ENCODE results near the gene PDE4D. TPM values are rescaled to one million over a fixed set of nuclear protein-coding genes. Genes with fewer than 3 reads are reported as not detected.

PDE4D gene
- total RNA-seq, 4 donors from 2014 or later, result 6.0 to 36.2 (median 10.0) TPM

- no peak overlapping the region for H3K27ac ChIP-seq
- H3K36me3 ChIP-seq, result no peaks in the 10 kb centered on the region
- no peaks in the 10 kb centered on the region for H3K27me3 ChIP-seq
- no peak for DNase-seq
- no peak overlapping the region for H3K4me3 ChIP-seq
- no peaks in the 10 kb centered on the region for H3K9me3 ChIP-seq
- intact Hi-C loops (cut with DNase I), result no loop called here
- 79 to 81% methylated on average over 2 of the region's 2 CpGs for WGBS, 2 donors
- TF ChIP-seq CTCF (IDR thresholded peaks at IDR 0.05), result no peak
- no peak for TF ChIP-seq POLR2A (IDR thresholded peaks at IDR 0.05)
- no peaks in the 10 kb centered on the region for H3K4me1 ChIP-seq
These were observed 265.3 kb downstream of the PDE4D start for GRCh38 chr5:59628062-59628828.

GRCh38 chr5:59624898-59625297 is 268.6 kb downstream of the PDE4D start:
- Histone ChIP-seq H3K27me3 (no peaks in the 10 kb centered on the region), H3K36me3 (no peaks in the 10 kb centered on the region), H3K27ac (no peak overlapping the region), H3K4me1 (no peaks in the 10 kb centered on the region), H3K4me3 (no peak overlapping the region), H3K9me3 (no peaks in the 10 kb centered on the region)
- no peak for DNase-seq
- TF ChIP-seq CTCF (IDR thresholded peaks at IDR 0.05), result no peak
- no peak for TF ChIP-seq POLR2A (IDR thresholded peaks at IDR 0.05)
- intact Hi-C loops (cut with DNase I), result no loop called here
- 86 to 91% methylated on average over 2 of the region's 2 CpGs for WGBS, 2 donors

- Histone ChIP-seq H3K4me3 (no peak overlapping the region), H3K36me3 (no peaks in the 10 kb centered on the region), H3K27ac (no peak overlapping the region), H3K4me1 (no peaks in the 10 kb centered on the region), H3K27me3 (no peaks in the 10 kb centered on the region), H3K9me3 (no peaks in the 10 kb centered on the region)
- WGBS, 2 donors, result 56 to 61% methylated on average over 2 of the region's 2 CpGs
- DNase-seq, result no peak
- TF ChIP-seq CTCF (IDR thresholded peaks at IDR 0.05) (no peak), POLR2A (IDR thresholded peaks at IDR 0.05) (no peak)
- intact Hi-C loops (cut with DNase I), result no loop called here
These were observed 270.7 kb downstream of the PDE4D start for GRCh38 chr5:59622848-59623247.

DNA sequence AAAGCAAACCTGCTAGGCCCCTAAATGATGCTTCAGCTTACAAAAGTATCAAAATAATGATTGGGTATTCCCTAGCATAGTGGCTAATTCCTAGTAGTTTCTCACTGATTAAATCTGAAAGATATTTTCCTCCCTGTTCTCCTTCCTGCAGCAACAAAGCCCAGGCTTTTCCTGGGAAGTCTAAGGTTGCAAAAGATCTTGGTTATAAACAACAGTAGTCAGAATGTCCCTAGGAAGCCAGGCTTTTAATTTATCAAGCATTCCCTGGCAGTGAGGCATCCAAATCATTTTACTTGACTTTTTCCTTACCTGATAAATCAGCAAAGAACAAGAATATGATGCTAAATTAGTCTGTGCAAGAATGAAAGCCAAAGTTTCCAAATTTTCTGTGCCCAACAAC is 272.0 kb downstream of the PDE4D start:
- intact Hi-C loops (cut with DNase I), result no loop called here
- no peaks in the 10 kb centered on the region for H3K4me1 ChIP-seq
- no peak overlapping the region for H3K27ac ChIP-seq
- no peak for DNase-seq
- no peaks in the 10 kb centered on the region for H3K9me3 ChIP-seq
- H3K36me3 ChIP-seq, result no peaks in the 10 kb centered on the region
- no peak overlapping the region for H3K4me3 ChIP-seq
- no peaks in the 10 kb centered on the region for H3K27me3 ChIP-seq
- TF ChIP-seq POLR2A (IDR thresholded peaks at IDR 0.05), result no peak
- no peak for TF ChIP-seq CTCF (IDR thresholded peaks at IDR 0.05)

GRCh38 chr5:59620535-59621212 is 272.9 kb downstream of the PDE4D start:
- Histone ChIP-seq H3K27ac (no peak overlapping the region), H3K9me3 (no peaks in the 10 kb centered on the region), H3K36me3 (no peaks in the 10 kb centered on the region), H3K27me3 (no peaks in the 10 kb centered on the region), H3K4me3 (no peak overlapping the region), H3K4me1 (no peaks in the 10 kb centered on the region)
- TF ChIP-seq POLR2A (IDR thresholded peaks at IDR 0.05) (no peak), CTCF (IDR thresholded peaks at IDR 0.05) (no peak)
- intact Hi-C loops (cut with DNase I), result no loop called here
- no peak for DNase-seq

All from esophagus squamous epithelium (tissue), 5 donors.